PFSK-1 (cell line): ENCODE measurements around the gene PLPPR5.
A peak's percentile ranks its signal among the peaks of the same experiment; 100 is the strongest.

Experiments
- FOXP2 ChIP-seq: optimal IDR thresholded peaks from 2 replicates; pipeline ENCODE3; 2011; ENCODE audit warnings: borderline replicate concordance, control low read depth, inconsistent platforms; ENCODE audit not compliant: insufficient read depth; ENCODE audit errors: extremely low read length, extremely low read depth
- POLR2AphosphoS5 ChIP-seq: IDR thresholded peaks from 2 replicates; pipeline ENCODE4 v1.6.1; 2012; ENCODE audit warnings: low read depth, mild to moderate bottlenecking, control low read depth, low read length, moderate library complexity
- SIN3A ChIP-seq: IDR thresholded peaks from 2 replicates; pipeline ENCODE4 v1.6.1; 2012; ENCODE audit warnings: mild to moderate bottlenecking, low read length, moderate library complexity, borderline replicate concordance; ENCODE audit not compliant: insufficient read depth
- TAF1 ChIP-seq: IDR thresholded peaks from 2 replicates; pipeline ENCODE4 v1.6.1; 2012; ENCODE audit warnings: low read length, control low read depth, borderline replicate concordance; ENCODE audit not compliant: insufficient read depth
- TF ChIP-seq, protein P1 (sequence below), 2 experiments: IDR thresholded peaks; 2 replicates each; pipeline versions ENCODE4 v1.6.1 to v1.8.0; 2011 to 2012; ENCODE audit warnings: low read depth in 2 of 2, low read length in 2 of 2, control low read depth in 1 of 2, inconsistent platforms in 1 of 2, mild to moderate bottlenecking in 1 of 2, moderate library complexity in 1 of 2; ENCODE audit not compliant: insufficient read depth in 1 of 2

PLPPR5 gene

GRCh38 chr1:98896711-98897445 is 107.8 kb downstream of the PLPPR5 start:
- TF ChIP-seq POLR2AphosphoS5 = no peak
- TF ChIP-seq, protein P1, sequence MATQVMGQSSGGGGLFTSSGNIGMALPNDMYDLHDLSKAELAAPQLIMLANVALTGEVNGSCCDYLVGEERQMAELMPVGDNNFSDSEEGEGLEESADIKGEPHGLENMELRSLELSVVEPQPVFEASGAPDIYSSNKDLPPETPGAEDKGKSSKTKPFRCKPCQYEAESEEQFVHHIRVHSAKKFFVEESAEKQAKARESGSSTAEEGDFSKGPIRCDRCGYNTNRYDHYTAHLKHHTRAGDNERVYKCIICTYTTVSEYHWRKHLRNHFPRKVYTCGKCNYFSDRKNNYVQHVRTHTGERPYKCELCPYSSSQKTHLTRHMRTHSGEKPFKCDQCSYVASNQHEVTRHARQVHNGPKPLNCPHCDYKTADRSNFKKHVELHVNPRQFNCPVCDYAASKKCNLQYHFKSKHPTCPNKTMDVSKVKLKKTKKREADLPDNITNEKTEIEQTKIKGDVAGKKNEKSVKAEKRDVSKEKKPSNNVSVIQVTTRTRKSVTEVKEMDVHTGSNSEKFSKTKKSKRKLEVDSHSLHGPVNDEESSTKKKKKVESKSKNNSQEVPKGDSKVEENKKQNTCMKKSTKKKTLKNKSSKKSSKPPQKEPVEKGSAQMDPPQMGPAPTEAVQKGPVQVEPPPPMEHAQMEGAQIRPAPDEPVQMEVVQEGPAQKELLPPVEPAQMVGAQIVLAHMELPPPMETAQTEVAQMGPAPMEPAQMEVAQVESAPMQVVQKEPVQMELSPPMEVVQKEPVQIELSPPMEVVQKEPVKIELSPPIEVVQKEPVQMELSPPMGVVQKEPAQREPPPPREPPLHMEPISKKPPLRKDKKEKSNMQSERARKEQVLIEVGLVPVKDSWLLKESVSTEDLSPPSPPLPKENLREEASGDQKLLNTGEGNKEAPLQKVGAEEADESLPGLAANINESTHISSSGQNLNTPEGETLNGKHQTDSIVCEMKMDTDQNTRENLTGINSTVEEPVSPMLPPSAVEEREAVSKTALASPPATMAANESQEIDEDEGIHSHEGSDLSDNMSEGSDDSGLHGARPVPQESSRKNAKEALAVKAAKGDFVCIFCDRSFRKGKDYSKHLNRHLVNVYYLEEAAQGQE (IDR thresholded peaks at IDR 0.05; ENCODE audit: insufficient read depth in 1 of 2, low read depth in 2 of 2, low read length in 2 of 2) = 0 out of 4 replicates have a peak, but pooled peaks of 1 of the 2 experiments have one; percentile 14

- no peak for TF ChIP-seq POLR2AphosphoS5
- no peak for TF ChIP-seq TAF1
- TF ChIP-seq, protein P1 (IDR thresholded peaks at IDR 0.05; ENCODE audit: insufficient read depth in 1 of 2, low read depth in 2 of 2, low read length in 2 of 2) = no peak
- no peak for TF ChIP-seq FOXP2
- no peak for TF ChIP-seq SIN3A
Observed at GRCh38 chr1:98893371-98893770, 111.3 kb downstream of the PLPPR5 start.

GRCh38 chr1:98888869-98889268 is 115.8 kb downstream of the PLPPR5 start:
- TF ChIP-seq, protein P1 (IDR thresholded peaks at IDR 0.05; ENCODE audit: insufficient read depth in 1 of 2, low read depth in 2 of 2, low read length in 2 of 2) = no peak
- TF ChIP-seq POLR2AphosphoS5 (no peak), FOXP2 (no peak), TAF1 (no peak)

GRCh38 chr1:98887507-98887906 is 117.2 kb downstream of the PLPPR5 start:
- TF ChIP-seq SIN3A = no peak

DNA sequence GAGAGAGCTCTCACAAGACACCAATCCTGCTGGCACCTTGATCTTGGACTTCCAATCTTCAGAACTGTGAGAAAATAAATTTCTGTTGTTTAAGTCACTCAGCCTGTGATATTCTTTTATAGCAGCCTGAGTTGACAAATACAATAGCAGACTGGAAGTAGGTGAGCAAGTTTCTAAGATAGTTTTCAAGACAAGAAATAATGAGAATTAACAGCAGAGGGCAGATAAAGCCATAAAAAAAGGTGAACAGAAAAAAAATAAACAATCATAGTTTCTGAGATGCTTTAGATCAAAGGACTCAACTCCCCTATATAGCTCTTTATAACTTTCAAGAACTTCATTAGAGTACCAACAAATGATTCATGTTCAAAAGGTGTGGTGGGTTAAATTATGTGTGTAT is 119.8 kb downstream of the PLPPR5 start:
- TF ChIP-seq SIN3A (no peak), FOXP2 (no peak), POLR2AphosphoS5 (no peak), TAF1 (no peak)
- TF ChIP-seq, protein P1 (IDR thresholded peaks at IDR 0.05; ENCODE audit: insufficient read depth in 1 of 2, low read depth in 2 of 2, low read length in 2 of 2) = no peak
